ENCODE data around the gene MYO16. TPM values are rescaled to one million over a fixed set of nuclear protein-coding genes. Genes with fewer than 3 reads are reported as not detected.

Gene MYO16
- total RNA-seq, 6 experiments from 2014 or later = not detected

DNA sequence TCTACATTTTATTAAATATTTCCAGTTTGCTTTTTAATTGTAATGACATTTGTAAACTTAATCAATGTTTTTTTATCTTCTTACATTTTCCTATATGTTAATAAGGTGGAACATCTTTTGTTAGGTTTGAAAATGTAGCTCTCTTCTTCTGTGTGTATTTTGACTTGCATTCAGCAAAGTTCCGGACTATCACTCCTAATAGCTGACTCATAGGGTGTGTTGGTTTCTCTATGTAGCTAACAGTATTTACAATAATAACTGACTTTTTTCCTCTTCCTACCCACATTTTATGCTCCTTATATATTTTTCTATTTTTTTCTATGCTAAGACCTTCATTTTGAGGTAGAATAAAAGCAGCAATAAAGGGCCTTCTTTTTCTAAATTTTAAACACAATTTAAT, 28.1 kb downstream of the MYO16 start:
- H3K27ac Mint-ChIP-seq = no peak overlapping the region
- DNase-seq = no peak
- H3K27me3 Mint-ChIP-seq (ENCODE audit: insufficient read depth) = no peaks in the 10 kb centered on the region
- TF ChIP-seq, protein P1, sequence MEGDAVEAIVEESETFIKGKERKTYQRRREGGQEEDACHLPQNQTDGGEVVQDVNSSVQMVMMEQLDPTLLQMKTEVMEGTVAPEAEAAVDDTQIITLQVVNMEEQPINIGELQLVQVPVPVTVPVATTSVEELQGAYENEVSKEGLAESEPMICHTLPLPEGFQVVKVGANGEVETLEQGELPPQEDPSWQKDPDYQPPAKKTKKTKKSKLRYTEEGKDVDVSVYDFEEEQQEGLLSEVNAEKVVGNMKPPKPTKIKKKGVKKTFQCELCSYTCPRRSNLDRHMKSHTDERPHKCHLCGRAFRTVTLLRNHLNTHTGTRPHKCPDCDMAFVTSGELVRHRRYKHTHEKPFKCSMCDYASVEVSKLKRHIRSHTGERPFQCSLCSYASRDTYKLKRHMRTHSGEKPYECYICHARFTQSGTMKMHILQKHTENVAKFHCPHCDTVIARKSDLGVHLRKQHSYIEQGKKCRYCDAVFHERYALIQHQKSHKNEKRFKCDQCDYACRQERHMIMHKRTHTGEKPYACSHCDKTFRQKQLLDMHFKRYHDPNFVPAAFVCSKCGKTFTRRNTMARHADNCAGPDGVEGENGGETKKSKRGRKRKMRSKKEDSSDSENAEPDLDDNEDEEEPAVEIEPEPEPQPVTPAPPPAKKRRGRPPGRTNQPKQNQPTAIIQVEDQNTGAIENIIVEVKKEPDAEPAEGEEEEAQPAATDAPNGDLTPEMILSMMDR (IDR thresholded peaks at IDR 0.05) = no peak
- H3K9me3 Mint-ChIP-seq = peaks cover 22% of the 10 kb centered on the region
- H3K36me3 Mint-ChIP-seq (ENCODE audit: low read depth) = no peaks in the 10 kb centered on the region
- no peak overlapping the region for H3K4me3 Mint-ChIP-seq
- no peaks in the 10 kb centered on the region for H3K4me1 Mint-ChIP-seq (ENCODE audit: low read depth)

DNA sequence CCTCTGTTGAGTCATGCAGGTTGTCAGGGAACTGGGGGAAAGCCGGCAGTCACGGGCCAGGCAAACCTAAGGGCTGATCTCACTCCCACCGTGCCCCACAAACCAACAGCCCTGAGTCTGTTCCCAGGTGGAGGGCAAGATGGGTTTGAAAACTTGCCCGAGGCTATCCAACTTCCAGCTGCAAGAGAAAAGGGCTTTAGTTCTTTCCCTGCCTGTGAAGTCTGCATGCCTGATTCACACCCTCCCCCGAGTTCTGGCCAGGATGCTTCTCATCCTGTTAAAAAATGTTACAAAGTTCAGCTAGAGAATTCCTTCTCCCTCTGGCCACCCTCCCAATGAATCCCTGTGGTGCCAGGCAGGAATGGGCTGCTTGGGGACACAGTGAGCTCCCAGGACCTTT, 33.1 kb downstream of the MYO16 start:
- H3K4me1 Mint-ChIP-seq (ENCODE audit: low read depth) = no peaks in the 10 kb centered on the region
- no peaks in the 10 kb centered on the region for H3K27me3 Mint-ChIP-seq (ENCODE audit: insufficient read depth)
- H3K27ac Mint-ChIP-seq = no peak overlapping the region
- H3K4me3 Mint-ChIP-seq = no peak overlapping the region
- H3K36me3 Mint-ChIP-seq (ENCODE audit: low read depth) = peaks cover 4% of the 10 kb centered on the region; the same call in 1 of the 2 replicates
- DNase-seq = no peak
- peaks cover 20% of the 10 kb centered on the region for H3K9me3 Mint-ChIP-seq
- TF ChIP-seq, protein P1 (IDR thresholded peaks at IDR 0.05) = no peak

DNA sequence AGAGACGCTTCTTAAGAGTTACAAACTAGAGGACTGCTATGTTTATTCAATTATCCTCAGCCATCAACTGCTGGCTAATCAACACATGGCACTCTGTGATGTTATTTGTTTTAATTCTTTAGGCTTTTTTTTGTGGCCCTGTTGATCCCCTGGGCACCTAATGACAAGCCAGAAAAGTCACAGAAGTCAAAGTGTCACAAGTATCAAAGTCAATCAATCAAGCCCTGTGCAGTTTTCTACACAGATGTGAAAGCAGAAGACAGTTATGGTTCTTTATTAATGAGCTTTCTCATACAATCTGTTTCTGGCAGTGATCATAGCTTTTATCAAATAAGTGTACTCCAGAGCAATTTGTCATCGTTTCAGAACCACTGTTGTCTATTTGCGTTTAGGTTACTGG, 34.3 kb downstream of the MYO16 start:
- H3K27ac Mint-ChIP-seq = no peak overlapping the region
- H3K27me3 Mint-ChIP-seq (ENCODE audit: insufficient read depth) = no peaks in the 10 kb centered on the region
- H3K9me3 Mint-ChIP-seq = peaks cover 23% of the 10 kb centered on the region
- DNase-seq = no peak
- TF ChIP-seq, protein P1 (IDR thresholded peaks at IDR 0.05) = no peak
- peaks cover 6% of the 10 kb centered on the region; the same call in 1 of the 2 replicates for H3K36me3 Mint-ChIP-seq (ENCODE audit: low read depth)
- no peak overlapping the region for H3K4me3 Mint-ChIP-seq
- no peaks in the 10 kb centered on the region for H3K4me1 Mint-ChIP-seq (ENCODE audit: low read depth)

DNA sequence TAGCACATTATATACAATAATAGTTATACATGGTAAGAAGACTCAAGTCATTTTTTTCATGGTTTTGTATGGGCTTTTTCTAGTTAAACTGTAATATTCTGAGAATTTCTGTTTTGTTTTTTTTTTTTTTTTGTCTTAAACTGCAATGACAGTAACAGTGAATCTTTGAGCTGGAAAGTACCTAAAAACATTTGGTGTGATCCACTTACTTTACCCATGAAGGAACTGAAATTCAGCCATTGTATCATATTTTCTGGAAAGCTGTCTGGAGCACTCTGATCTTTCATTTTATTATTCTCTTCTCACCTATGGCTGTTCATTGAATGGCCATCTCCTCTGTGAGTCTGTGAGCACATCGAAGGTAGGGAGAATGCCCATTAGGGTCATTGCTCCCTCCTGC, 37.8 kb downstream of the MYO16 start:
- Mint-ChIP-seq H3K27me3 (ENCODE audit: insufficient read depth) (no peaks in the 10 kb centered on the region), H3K4me1 (ENCODE audit: low read depth) (no peaks in the 10 kb centered on the region), H3K36me3 (ENCODE audit: low read depth) (peaks cover 9% of the 10 kb centered on the region; the same call in 1 of the 2 replicates), H3K27ac (no peak overlapping the region), H3K9me3 (peaks cover 34% of the 10 kb centered on the region), H3K4me3 (no peak overlapping the region)
- no peak for DNase-seq
- TF ChIP-seq, protein P1 (IDR thresholded peaks at IDR 0.05) = no peak

DNA sequence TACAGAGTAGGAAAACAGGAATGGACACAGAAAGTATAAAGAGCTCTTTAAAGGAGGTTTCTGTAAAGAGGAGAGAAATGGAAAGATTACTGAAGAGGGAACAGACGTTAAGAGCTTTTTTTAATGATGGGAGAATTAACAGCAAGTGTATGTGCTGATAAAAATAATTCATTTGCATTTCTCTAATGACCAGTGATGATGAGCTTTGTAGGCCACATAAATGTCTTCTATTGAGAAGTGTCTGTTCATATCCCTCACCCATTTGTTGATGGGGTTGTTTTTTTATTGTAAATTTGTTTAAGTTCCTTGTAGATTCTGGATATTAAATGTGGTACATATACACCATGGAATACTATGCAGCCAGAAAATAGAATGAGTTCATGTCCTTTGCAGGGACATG, 40.0 kb downstream of the MYO16 start:
- TF ChIP-seq, protein P1 (IDR thresholded peaks at IDR 0.05) = no peak
- H3K4me1 Mint-ChIP-seq (ENCODE audit: low read depth) = no peaks in the 10 kb centered on the region
- no peaks in the 10 kb centered on the region for H3K27me3 Mint-ChIP-seq (ENCODE audit: insufficient read depth)
- no peak overlapping the region for H3K27ac Mint-ChIP-seq
- peak; percentile 2 for DNase-seq
- H3K9me3 Mint-ChIP-seq = peaks cover 25% of the 10 kb centered on the region
- H3K36me3 Mint-ChIP-seq (ENCODE audit: low read depth) = peaks cover 9% of the 10 kb centered on the region; the same call in 1 of the 2 replicates
- H3K4me3 Mint-ChIP-seq = no peak overlapping the region

DNA sequence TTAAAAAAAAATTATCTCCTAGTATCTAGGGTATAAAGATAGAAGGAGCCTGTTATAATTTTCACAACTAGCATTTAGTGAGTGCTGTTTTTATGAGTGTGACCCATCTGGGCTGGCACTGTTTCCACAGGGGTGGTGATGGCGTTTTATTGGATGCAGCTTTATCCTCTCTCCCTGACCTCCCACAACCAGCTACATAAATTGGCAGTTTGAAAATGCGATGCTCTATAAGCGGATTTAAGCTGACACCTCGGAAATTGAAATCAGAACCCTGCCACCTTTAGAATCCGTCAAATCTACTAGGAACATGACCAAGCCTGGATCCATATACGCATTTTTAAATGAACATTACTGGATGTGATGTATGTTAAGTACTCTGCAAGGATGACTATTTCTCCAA, 44.9 kb downstream of the MYO16 start:
- no peaks in the 10 kb centered on the region for H3K4me1 Mint-ChIP-seq (ENCODE audit: low read depth)
- TF ChIP-seq, protein P1 (IDR thresholded peaks at IDR 0.05) = no peak
- H3K27me3 Mint-ChIP-seq (ENCODE audit: insufficient read depth) = no peaks in the 10 kb centered on the region
- H3K9me3 Mint-ChIP-seq = peaks cover 36% of the 10 kb centered on the region
- no peaks in the 10 kb centered on the region for H3K36me3 Mint-ChIP-seq (ENCODE audit: low read depth)
- no peak for DNase-seq
- no peak overlapping the region for H3K4me3 Mint-ChIP-seq
- no peak overlapping the region for H3K27ac Mint-ChIP-seq

Data from HFFc6 (cell line).